Measurements from ENCODE around the gene ANTXRL.
"Not testable (repeated sequence)": the region's sequence is repeated elsewhere in the genome, so short reads cannot be mapped to it uniquely, and the experiment has no call there.

The ANTXRL gene

GRCh38 chr10:46255210-46255609, 31.6 kb upstream of the ANTXRL start:
- not testable (repeated sequence) for DNase-seq

GRCh38 chr10:46255801-46256747, 30.7 kb upstream of the ANTXRL start:
- peak; percentile 1 for DNase-seq

- DNase-seq, result no peak
These were observed 29.7 kb upstream of the ANTXRL start for GRCh38 chr10:46257099-46257498.

DNA sequence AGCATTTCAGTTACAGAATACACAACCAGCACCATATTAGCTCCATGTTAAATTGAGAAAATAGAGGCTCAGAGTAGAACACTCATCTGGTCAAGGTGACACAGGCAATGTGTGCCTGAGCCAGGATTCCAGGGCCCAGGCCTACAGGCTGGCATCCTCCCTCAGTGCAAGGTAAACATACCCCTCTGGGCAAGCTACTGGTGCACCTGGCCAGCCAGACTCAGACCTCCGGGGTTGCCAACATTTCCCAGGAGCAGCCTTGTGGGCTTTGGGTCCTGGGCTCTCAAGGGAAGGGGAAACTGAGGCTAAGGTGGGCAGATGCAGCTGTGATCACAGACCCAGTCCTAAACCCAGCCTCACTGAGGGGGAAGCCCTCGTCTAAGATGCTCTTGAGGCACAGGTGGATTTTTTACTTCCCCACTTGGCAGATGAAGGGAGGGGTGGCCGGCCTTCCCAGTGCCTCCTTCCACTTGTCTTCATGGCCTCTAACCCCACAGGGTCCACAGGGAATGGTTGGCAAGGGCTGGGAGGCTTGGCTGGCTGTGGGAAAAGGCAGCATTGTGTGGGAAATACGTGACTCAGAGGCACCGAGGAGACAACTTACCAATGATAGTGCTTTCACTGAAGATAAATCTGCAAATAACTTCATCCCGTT, 23.8 kb upstream of the ANTXRL start:
- not testable (repeated sequence) for DNase-seq

GRCh38 chr10:46263831-46264268, 22.9 kb upstream of the ANTXRL start:
- DNase-seq, result no peak

- no peak for DNase-seq
These were observed 22.5 kb upstream of the ANTXRL start for GRCh38 chr10:46264336-46264735.

GRCh38 chr10:46264737-46265368, 21.9 kb upstream of the ANTXRL start:
- DNase-seq, result no peak

GRCh38 chr10:46265566-46266305, 21.1 kb upstream of the ANTXRL start:
- DNase-seq, result not testable (repeated sequence)

- DNase-seq, result no peak
These were observed 20.4 kb upstream of the ANTXRL start for GRCh38 chr10:46266306-46266985.

- no peak for DNase-seq
These were observed 19.4 kb upstream of the ANTXRL start for GRCh38 chr10:46267132-46267985.

GRCh38 chr10:46268076-46268881, 18.5 kb upstream of the ANTXRL start:
- no peak for DNase-seq

DNA sequence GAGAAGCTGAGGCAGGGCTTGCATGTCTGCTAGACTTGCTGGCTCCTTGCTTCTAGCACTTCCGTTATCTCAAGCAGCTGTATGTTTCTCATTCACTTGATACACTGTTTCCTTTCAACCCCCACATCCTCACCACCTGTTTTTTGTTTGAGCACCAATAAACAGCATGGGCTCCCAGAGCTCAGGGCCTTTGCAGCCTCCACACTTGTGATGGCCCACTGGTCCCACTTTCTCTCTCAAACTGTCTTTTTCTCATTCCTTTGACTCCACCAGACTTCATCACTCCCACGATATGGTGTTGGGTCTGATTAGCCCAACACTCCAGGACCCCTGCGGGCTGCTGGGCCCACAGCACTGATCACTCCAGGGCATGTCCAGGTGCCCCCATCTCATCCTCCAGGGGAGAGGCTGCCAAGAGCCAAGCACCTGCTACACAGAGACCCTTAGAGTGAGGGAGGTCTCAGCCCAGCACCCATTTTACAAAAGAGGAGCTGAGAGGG, 17.2 kb upstream of the ANTXRL start:
- not testable (repeated sequence) for DNase-seq

GRCh38 chr10:46270086-46270811, 16.5 kb upstream of the ANTXRL start:
- no peak for DNase-seq

DNA sequence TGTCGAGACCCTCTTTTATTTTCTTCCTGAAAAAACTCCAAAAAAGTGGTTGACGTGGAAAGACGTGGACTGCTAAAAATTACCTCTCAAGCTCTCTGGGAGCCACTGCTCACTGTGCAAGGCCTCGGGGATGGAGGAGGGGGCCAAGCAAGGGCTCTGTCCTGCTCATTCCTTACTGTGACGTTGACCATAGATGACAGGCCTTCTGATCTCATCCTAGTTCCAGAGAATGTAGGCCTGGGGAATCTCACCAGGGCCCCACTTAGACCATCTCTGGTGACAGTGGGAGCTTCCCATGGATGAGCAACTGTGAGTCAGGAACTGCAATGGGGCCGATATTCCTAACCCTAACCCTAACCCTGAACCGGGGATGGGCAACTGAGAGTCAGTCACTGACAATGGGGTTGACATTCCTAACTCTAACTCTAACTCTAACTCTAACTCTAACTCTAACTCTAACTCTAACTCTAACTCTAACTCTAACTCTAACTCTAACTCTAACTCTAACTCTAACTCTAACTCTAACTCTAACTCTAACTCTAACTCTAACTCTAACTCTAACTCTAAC, 15.8 kb upstream of the ANTXRL start:
- not testable (repeated sequence) for DNase-seq

DNA sequence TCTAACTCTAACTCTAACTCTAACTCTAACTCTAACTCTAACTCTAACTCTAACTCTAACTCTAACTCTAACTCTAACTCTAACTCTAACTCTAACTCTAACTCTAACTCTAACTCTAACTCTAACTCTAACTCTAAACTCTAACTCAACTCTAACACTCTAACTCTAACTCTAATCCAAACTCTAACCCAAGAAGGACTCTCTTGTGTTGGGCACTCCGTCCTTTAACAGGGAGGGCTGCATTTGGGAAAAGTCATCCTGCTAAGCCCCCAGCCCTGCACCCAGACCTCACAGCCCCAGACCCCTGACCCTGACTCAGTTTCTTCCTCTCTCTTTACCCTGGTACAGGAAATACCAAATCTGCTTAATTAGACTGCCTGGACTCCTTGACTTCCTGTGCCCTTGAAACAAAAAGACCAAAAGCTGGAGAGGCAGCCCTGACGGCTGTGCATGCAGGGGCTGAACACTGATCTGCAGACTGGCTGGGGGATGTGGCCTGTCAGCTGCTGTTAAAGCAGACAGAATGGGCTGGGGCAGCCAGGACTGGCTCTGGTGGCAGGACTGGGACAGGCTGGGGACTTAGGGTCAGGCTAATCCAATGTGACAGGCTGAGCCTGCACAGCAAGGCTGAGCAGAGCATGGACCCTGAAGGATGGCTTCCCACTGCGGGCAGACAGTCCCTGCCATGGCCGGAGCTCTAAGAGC, 14.8 kb upstream of the ANTXRL start:
- not testable (repeated sequence) for DNase-seq

DNA sequence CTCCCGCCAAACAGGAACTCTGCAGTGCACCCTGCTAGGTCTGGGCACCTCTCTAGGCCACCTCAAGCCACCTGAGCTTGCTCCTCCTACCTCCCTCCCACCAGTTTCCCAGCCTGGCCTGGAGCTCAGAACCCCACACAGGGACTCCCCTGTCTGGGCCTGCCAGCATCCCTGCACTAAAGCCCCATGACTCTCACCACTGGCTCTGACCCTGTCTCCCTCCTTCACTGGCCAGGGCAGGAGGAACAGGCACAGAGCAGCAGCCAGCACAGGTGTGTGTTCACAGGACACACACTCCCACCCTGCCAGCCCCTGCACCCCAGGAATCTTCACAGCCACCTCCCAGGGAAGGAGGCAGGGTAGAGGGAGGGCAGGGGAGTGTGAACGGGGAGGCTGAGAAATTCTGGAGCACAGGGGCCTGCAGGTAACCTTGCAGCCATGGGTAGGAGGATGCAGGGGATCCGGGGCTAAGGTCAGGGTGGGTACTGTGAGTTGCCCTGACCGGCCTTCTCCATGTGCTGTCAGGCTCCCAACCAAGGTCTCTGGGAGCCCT, 13.9 kb upstream of the ANTXRL start:
- DNase-seq, result no peak

DNA sequence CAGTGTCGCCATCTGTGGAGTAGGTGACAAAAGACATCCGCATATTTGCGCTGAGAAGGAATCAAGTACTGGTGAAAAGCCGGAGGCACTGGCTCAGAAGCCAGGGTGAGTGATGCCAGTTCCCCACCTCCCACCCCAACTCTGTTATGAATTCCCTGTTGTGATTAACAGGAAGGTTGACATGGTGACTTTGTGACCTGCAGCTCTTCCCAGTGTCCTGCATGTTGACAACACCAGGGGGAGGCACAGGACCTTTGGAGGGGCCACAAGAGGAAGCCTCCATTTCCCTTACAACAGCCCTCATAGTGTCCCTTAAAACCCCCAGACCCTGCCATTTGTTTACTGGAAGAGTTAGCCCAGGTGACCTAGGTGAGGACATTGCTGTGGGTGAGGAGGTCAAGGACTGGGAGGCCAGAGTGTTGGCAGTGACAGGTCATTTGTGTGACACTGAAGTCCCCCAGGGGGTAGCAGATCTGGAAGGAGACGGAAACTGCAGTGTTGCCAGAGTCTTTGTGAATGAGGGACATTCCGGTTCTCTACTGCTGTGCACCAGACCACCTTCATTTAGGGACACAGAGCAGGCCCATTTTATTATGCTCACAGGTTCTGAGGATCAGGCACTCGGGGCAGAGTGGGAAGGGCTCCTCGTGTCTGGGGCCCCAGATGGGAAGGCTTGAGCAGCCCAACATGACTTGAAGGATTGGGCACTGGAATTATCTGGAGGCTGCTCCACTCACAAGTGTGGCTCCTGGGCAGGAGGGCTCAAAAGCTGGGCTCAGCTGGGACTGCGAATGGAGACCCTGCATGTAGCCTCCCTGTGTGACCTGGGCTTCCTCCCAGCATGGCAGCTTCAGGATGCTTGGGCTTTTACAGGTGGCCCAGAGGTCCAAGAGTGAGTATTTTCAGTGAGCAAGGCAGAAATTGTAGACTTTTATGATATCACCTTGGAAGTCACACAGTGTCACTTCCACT, 13.0 kb upstream of the ANTXRL start:
- no peak for DNase-seq
